Measurements from ENCODE around the gene CUEDC1. TPM values are rescaled to one million over a fixed set of nuclear protein-coding genes. Genes with fewer than 3 reads are reported as not detected.
"Not testable (repeated sequence)": the region's sequence is repeated elsewhere in the genome, so short reads cannot be mapped to it uniquely, and the experiment has no call there.

Gene CUEDC1
- polyA plus RNA-seq, 1 experiment: 48.5 TPM

- no peaks in the 10 kb centered on the region for H3K36me3 ChIP-seq (ENCODE audit: control insufficient read depth, insufficient read depth, low read length)
- no peaks in the 10 kb centered on the region for H3K27me3 ChIP-seq (ENCODE audit: control insufficient read depth, insufficient read depth, low read length)
- H3K4me3 ChIP-seq (ENCODE audit: low read depth, low read length): no peak overlapping the region
- TF ChIP-seq, protein P1, sequence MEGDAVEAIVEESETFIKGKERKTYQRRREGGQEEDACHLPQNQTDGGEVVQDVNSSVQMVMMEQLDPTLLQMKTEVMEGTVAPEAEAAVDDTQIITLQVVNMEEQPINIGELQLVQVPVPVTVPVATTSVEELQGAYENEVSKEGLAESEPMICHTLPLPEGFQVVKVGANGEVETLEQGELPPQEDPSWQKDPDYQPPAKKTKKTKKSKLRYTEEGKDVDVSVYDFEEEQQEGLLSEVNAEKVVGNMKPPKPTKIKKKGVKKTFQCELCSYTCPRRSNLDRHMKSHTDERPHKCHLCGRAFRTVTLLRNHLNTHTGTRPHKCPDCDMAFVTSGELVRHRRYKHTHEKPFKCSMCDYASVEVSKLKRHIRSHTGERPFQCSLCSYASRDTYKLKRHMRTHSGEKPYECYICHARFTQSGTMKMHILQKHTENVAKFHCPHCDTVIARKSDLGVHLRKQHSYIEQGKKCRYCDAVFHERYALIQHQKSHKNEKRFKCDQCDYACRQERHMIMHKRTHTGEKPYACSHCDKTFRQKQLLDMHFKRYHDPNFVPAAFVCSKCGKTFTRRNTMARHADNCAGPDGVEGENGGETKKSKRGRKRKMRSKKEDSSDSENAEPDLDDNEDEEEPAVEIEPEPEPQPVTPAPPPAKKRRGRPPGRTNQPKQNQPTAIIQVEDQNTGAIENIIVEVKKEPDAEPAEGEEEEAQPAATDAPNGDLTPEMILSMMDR (IDR thresholded peaks at IDR 0.05; ENCODE audit: insufficient read depth, low read depth, low read length): no peak
- POLR2A ChIA-PET: no interaction called here
- no peak for DNase-seq (ENCODE audit: low read depth)
- CTCF ChIA-PET: interaction anchor here (1.1 kb wide), 2 partner anchors 12 to 35 kb away, joined by 3 read pairs; no protein-coding TSS in a partner anchor
These were observed 28.5 kb downstream of the CUEDC1 start for GRCh38 chr17:57926723-57927047.

DNA sequence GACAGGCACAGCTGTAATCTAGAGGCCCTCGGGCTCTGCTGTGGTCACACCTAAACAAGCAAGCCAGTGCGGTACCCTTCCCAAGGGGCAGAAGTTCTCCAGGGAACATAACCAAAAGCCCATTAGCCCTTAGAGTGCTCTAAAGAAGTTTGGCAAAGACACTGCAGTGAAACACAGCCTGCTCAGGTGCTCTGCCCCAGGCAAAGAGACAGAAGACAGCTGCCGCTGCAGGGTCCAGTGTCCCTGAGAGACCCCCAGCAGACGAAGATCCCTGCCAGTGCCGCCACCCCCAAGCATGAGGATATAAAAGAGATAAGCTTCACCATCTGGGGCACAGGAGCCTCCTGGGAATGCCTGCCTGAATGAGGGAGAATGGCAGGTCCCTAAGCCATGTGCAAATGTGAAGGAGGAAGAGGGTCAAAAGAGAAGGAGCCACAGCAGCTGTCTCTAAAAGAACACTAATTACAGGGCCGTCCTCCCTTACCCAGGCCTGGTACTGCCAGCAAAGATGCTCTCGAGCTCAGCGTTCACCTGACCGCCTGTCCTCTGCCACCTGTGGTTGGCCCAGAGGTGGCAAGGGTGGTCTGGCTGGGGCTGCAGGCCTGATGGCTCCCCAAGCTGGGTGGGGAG, 29.7 kb downstream of the CUEDC1 start:
- DNase-seq (ENCODE audit: low read depth): no peak
- ChIA-PET POLR2A (no interaction called here), CTCF (interaction anchor here (0.7 to 1.1 kb wide), 2 partner anchors 13 to 75 kb away, joined by 3 read pairs; no protein-coding TSS in a partner anchor)
- H3K36me3 ChIP-seq (ENCODE audit: control insufficient read depth, insufficient read depth, low read length): no peaks in the 10 kb centered on the region; the same call in 1 of the 2 replicates
- H3K27me3 ChIP-seq (ENCODE audit: control insufficient read depth, insufficient read depth, low read length): no peaks in the 10 kb centered on the region
- H3K4me3 ChIP-seq (ENCODE audit: low read depth, low read length): no peak overlapping the region
- TF ChIP-seq, protein P1 (IDR thresholded peaks at IDR 0.05; ENCODE audit: insufficient read depth, low read depth, low read length): no peak

GRCh38 chr17:57924677-57925076, 30.5 kb downstream of the CUEDC1 start:
- no peak overlapping the region for H3K4me3 ChIP-seq (ENCODE audit: low read depth, low read length)
- TF ChIP-seq, protein P1 (IDR thresholded peaks at IDR 0.05; ENCODE audit: insufficient read depth, low read depth, low read length): no peak
- no peaks in the 10 kb centered on the region; the same call in 1 of the 2 replicates for H3K36me3 ChIP-seq (ENCODE audit: control insufficient read depth, insufficient read depth, low read length)
- DNase-seq (ENCODE audit: low read depth): no peak
- ChIA-PET CTCF (no interaction called here), POLR2A (no interaction called here)
- no peaks in the 10 kb centered on the region for H3K27me3 ChIP-seq (ENCODE audit: control insufficient read depth, insufficient read depth, low read length)

DNA sequence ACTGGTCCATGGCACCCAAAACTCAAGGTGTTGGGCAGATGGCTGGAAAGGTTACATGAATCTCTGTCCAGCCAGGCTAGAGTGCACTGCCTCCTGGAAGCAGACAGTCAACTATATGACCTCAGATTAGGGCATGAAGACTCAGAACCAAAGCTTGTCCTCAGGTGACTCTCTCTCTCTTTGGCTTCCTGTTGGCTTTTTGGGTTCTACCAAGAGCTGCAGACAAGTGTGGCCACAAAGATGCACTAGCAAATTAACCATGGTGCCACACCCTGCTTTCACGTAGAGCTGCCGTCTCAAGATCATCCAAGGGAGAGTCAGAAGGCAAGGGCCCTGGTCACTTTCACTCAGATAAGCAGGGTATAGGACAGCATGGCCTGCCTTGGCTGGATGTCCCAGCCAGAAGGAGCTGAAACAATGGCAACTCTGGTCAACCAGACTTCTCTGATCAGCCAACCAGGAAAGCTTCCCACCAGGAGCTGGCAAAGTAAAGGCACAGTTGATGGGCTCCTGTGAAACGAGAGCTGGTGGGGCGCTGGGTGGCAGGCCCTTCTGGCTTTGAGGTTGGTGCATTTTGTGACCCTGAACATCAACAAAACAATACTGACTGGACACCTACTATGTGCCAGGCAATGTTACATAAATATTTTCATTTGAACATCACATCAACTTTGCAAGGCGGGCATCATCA, 31.9 kb downstream of the CUEDC1 start:
- TF ChIP-seq, protein P1 (IDR thresholded peaks at IDR 0.05; ENCODE audit: insufficient read depth, low read depth, low read length): no peak

DNA sequence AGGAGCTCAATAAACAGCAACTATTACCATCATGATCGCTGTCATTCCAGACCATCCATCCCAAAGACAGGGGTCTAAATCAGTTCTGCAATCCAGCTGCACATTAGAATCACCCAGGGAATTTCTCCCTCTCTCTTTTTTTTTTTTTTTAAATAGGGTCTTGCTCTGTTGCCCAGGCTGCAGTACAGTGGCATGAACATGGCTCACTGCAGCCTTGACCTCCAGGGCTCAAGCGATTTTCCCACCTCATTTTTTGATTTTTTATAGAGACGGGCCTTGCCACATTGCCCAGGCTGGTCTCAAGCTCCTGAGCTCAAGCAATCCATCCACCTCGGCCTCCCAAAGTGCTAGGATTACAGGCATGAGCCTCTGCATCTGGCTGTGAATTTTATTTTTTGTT, 32.5 kb downstream of the CUEDC1 start:
- H3K27me3 ChIP-seq (ENCODE audit: control insufficient read depth, insufficient read depth, low read length); DNase-seq (ENCODE audit: low read depth); H3K36me3 ChIP-seq (ENCODE audit: control insufficient read depth, insufficient read depth, low read length); H3K4me3 ChIP-seq (ENCODE audit: low read depth, low read length); POLR2A ChIA-PET: not testable (repeated sequence)
- CTCF ChIA-PET: interaction anchor here (0.7 to 0.8 kb wide), 2 partner anchors 8 to 17 kb away, joined by 3 to 4 read pairs; no protein-coding TSS in a partner anchor

More for the DNA sequence above, 31.9 kb downstream of the CUEDC1 start:
- Histone ChIP-seq H3K4me3 (ENCODE audit: low read depth, low read length) (no peak overlapping the region), H3K36me3 (ENCODE audit: control insufficient read depth, insufficient read depth, low read length) (no peaks in the 10 kb centered on the region; the same call in 1 of the 2 replicates), H3K27me3 (ENCODE audit: control insufficient read depth, insufficient read depth, low read length) (no peaks in the 10 kb centered on the region)
- CTCF ChIA-PET: interaction anchor here (0.8 to 1.2 kb wide), 2 partner anchors 9 to 64 kb away, joined by 3 to 4 read pairs; no protein-coding TSS in a partner anchor
- DNase-seq (ENCODE audit: low read depth): no peak
- POLR2A ChIA-PET: no interaction called here
